HepG2 (cell line): Measurements from ENCODE around the gene KCTD18. TPM values are rescaled to one million over a fixed set of nuclear protein-coding genes. Genes with fewer than 3 reads are reported as not detected.

Experiments
- ATRX ChIP-seq: sonication (generic); formaldehyde crosslinking; IDR thresholded peaks from 2 replicates; pipeline ENCODE4 v1.4.0; 2020; ENCODE audit warnings: missing genetic modification reagents, borderline replicate concordance
- CERS6 ChIP-seq: sonication (generic); formaldehyde crosslinking; IDR thresholded peaks from 2 replicates; pipeline ENCODE4 v1.5.0; 2020; ENCODE audit warnings: missing genetic modification reagents
- FOXK2 ChIP-seq: fragments of 450-650 bp; IDR thresholded peaks from 2 replicates; pipeline ENCODE4 v1.6.1; 2016
- HNRNPUL1 ChIP-seq: fragments of 200-400 bp; formaldehyde crosslinking; IDR thresholded peaks from 2 replicates; pipeline ENCODE4 v1.6.1; 2017; ENCODE audit warnings: low read depth, mild to moderate bottlenecking, low read length, moderate library complexity
- MXI1 ChIP-seq: IDR thresholded peaks from 3 replicates; pipeline ENCODE4 v1.6.1; 2012; ENCODE audit warnings: low read depth, low read length, inconsistent platforms, borderline replicate concordance
- POLR2AphosphoS5 ChIP-seq: IDR thresholded peaks from 2 replicates; pipeline ENCODE4 v1.6.1; 2012; ENCODE audit warnings: low read depth, low read length
- PPARG ChIP-seq: conservative IDR thresholded peaks from 2 replicates; pipeline ENCODE4 v1.6.1; 2016; ENCODE audit warnings: missing biosample characterization, missing genetic modification reagents
- PRMT3 ChIP-seq: sonication (generic); formaldehyde crosslinking; IDR thresholded peaks from 2 replicates; pipeline ENCODE4 v1.8.1; 2022; ENCODE audit warnings: low read depth, mild to moderate bottlenecking, moderate library complexity, missing genetic modification reagents, borderline replicate concordance
- RELA ChIP-seq: sonication (generic); formaldehyde crosslinking; IDR thresholded peaks from 2 replicates; pipeline ENCODE4 v1.4.0; 2020; ENCODE audit warnings: missing genetic modification reagents
- TAF15 ChIP-seq: fragments of 200-400 bp; formaldehyde crosslinking; IDR thresholded peaks from one replicate; pipeline ENCODE4 v1.6.1; 2018; ENCODE audit warnings: mild to moderate bottlenecking, low read depth, low read length; ENCODE audit not compliant: poor library complexity, severe bottlenecking
- TFDP1 ChIP-seq: IDR thresholded peaks from 2 replicates; pipeline ENCODE4 v1.6.1; 2016; ENCODE audit warnings: missing compliant biosample characterization, missing genetic modification reagents, borderline replicate concordance
- TMF1 ChIP-seq: sonication (generic); formaldehyde crosslinking; IDR thresholded peaks from 2 replicates; pipeline ENCODE4 v1.8.1; 2022; ENCODE audit warnings: low read depth, missing genetic modification reagents
- WIZ ChIP-seq: sonication (generic); formaldehyde crosslinking; IDR thresholded peaks from 2 replicates; pipeline ENCODE4 v1.5.1; 2020; ENCODE audit warnings: mild to moderate bottlenecking, missing genetic modification reagents
- ZNF34 ChIP-seq: sonication (generic); formaldehyde crosslinking; IDR thresholded peaks from 2 replicates; pipeline ENCODE4 v1.4.0; 2020; ENCODE audit warnings: mild to moderate bottlenecking, missing genetic modification reagents, borderline replicate concordance
- ZNF558 ChIP-seq: sonication (generic); formaldehyde crosslinking; IDR thresholded peaks from 2 replicates; pipeline ENCODE4 v1.9.0; 2022; ENCODE audit warnings: mild to moderate bottlenecking, missing genetic modification reagents, borderline replicate concordance
- ZNF564 ChIP-seq: sonication (generic); formaldehyde crosslinking; IDR thresholded peaks from 2 replicates; pipeline ENCODE4 v1.8.1; 2023; ENCODE audit warnings: mild to moderate bottlenecking, missing genetic modification reagents
- ZNF574 ChIP-seq: sonication (generic); formaldehyde crosslinking; IDR thresholded peaks from 2 replicates; pipeline ENCODE4 v1.4.0; 2020; ENCODE audit warnings: missing genetic modification reagents
- ZNF768 ChIP-seq: sonication (generic); formaldehyde crosslinking; IDR thresholded peaks from 2 replicates; pipeline ENCODE4 v1.4.0; 2020; ENCODE audit warnings: missing genetic modification reagents
- ZNF790 ChIP-seq: sonication (generic); formaldehyde crosslinking; IDR thresholded peaks from 2 replicates; pipeline ENCODE4 v1.8.0; 2022; ENCODE audit warnings: missing genetic modification reagents, mild to moderate bottlenecking, borderline replicate concordance
- polyA plus RNA-seq, 8 experiments: library from polyadenylated mRNA; depleted of rRNA in 3 of 8; stranded (reverse) in 7 of 8; unstranded in 1 of 8; fragments of >200 nt; fragmentation: Illumina TruSeq in 4 of 8; extraction: Trizol in 4 of 8; gene quantifications; 2 replicates each; pipeline versions ENCODE4 v1.2.1 to v1.2.3, GENCODE V29; 2011 to 2016; ENCODE audit warnings: low read depth in 4 of 8, missing spikeins in 1 of 8, mixed read lengths in 1 of 8; ENCODE audit not compliant: insufficient read depth in 1 of 8
- total RNA-seq, 5 experiments: library from RNA; depleted of rRNA; stranded (reverse); fragments of >200 nt; fragmentation: Illumina TruSeq; extraction: Trizol; gene quantifications; 2 replicates each; pipeline ENCODE4 v1.2.3, GENCODE V29; 2016; ENCODE audit warnings: low read depth in 1 of 5
- TF ChIP-seq, protein P1 (sequence below): sonication (generic); formaldehyde crosslinking; IDR thresholded peaks from 2 replicates; pipeline ENCODE4 v1.5.1; 2020; ENCODE audit warnings: missing genetic modification reagents, mild to moderate bottlenecking, borderline replicate concordance
- TF ChIP-seq, protein P2 (sequence below): IDR thresholded peaks from 2 replicates; pipeline ENCODE4 v1.6.1; 2016; ENCODE audit warnings: missing compliant biosample characterization, missing genetic modification reagents, borderline replicate concordance

Gene KCTD18
- total and polyA plus RNA-seq, 2 of the 13 experiments (the other 11 are each of a cell fraction or from before 2014, with no cell fraction given) = 2.2 to 7.1 TPM

- peak; percentile 100 for TF ChIP-seq TFDP1
- TF ChIP-seq, protein P1, sequence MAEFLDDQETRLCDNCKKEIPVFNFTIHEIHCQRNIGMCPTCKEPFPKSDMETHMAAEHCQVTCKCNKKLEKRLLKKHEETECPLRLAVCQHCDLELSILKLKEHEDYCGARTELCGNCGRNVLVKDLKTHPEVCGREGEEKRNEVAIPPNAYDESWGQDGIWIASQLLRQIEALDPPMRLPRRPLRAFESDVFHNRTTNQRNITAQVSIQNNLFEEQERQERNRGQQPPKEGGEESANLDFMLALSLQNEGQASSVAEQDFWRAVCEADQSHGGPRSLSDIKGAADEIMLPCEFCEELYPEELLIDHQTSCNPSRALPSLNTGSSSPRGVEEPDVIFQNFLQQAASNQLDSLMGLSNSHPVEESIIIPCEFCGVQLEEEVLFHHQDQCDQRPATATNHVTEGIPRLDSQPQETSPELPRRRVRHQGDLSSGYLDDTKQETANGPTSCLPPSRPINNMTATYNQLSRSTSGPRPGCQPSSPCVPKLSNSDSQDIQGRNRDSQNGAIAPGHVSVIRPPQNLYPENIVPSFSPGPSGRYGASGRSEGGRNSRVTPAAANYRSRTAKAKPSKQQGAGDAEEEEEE (CRISPR knock-in tag) = no peak
- peak; percentile 69; the same call in 1 of the 2 replicates for TF ChIP-seq WIZ (CRISPR knock-in tag)
- TF ChIP-seq FOXK2 = 0 out of 2 replicates have a peak, but pooled peaks have one; percentile 12
- peak; percentile 93; the same call in 2 of the 3 replicates for TF ChIP-seq MXI1
- TF ChIP-seq ZNF564 (CRISPR knock-in tag) = peak; percentile 83
- no peak for TF ChIP-seq RELA (CRISPR knock-in tag)
- TF ChIP-seq PRMT3 = peak; percentile 74; the same call in 1 of the 2 replicates
- TF ChIP-seq TMF1 (CRISPR knock-in tag) = peak; percentile 96; the same call in 1 of the 2 replicates
- no peak for TF ChIP-seq CERS6 (CRISPR knock-in tag)
- TF ChIP-seq TAF15 = no peak
- peak; percentile 69; the same call in 1 of the 2 replicates for TF ChIP-seq ZNF790 (CRISPR knock-in tag)
- peak; percentile 95 for TF ChIP-seq ZNF574
- no peak for TF ChIP-seq HNRNPUL1
- peak; percentile 93 for TF ChIP-seq POLR2AphosphoS5
- TF ChIP-seq ZNF558 (CRISPR knock-in tag) = no peak; the same call in 1 of the 2 replicates
- peak; percentile 82; the same call in 1 of the 2 replicates for TF ChIP-seq ZNF768 (CRISPR knock-in tag)
- peak; percentile 87; the same call in 1 of the 2 replicates for TF ChIP-seq ZNF34 (CRISPR knock-in tag)
- TF ChIP-seq, protein P2, sequence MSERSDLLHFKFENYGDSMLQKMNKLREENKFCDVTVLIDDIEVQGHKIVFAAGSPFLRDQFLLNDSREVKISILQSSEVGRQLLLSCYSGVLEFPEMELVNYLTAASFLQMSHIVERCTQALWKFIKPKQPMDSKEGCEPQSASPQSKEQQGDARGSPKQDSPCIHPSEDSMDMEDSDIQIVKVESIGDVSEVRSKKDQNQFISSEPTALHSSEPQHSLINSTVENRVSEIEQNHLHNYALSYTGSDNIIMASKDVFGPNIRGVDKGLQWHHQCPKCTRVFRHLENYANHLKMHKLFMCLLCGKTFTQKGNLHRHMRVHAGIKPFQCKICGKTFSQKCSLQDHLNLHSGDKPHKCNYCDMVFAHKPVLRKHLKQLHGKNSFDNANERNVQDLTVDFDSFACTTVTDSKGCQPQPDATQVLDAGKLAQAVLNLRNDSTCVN (CRISPR knock-in tag) = peak; percentile 29; the same call in 1 of the 2 replicates
- peak; percentile 68 for TF ChIP-seq PPARG (CRISPR knock-in tag)
- no peak for TF ChIP-seq ATRX (CRISPR knock-in tag)
Observed at GRCh38 chr2:200525882-200526651, 16.2 kb upstream of the KCTD18 start, which contains the start of gene SGO2 (continued).
